Measurements from ENCODE around the gene PDGFD. TPM values are rescaled to one million over a fixed set of nuclear protein-coding genes. Genes with fewer than 3 reads are reported as not detected.

Gene PDGFD
- polyA plus RNA-seq, 1 of the 3 experiments (the other 2 are of a cell fraction), result 4.8 TPM

GRCh38 chr11:104152941-104153505, 10.9 kb downstream of the PDGFD start:
- Histone ChIP-seq H3K27ac (ENCODE audit: low read depth in 2 of 2, low read length in 1 of 2) (peak overlapping the region in 1 of 2 experiments; percentile 34; a peak in 1 of 4 replicates), H3K4me2 (no peak overlapping the region), H3K9me2 (no peaks in the 10 kb centered on the region), H2AFZ (ENCODE audit: low read depth) (no peak overlapping the region), H3K4me1 (ENCODE audit: control insufficient read depth in 1 of 2, insufficient read depth in 2 of 2, low read depth in 1 of 2, low read length in 1 of 2) (no peaks in the 10 kb centered on the region; a peak in 2 of 4 replicates), H3K9me3 (no peaks in the 10 kb centered on the region), H3K36me3 (replicated peaks in 1 of 2; ENCODE audit: control insufficient read depth in 1 of 2, insufficient read depth in 2 of 2, low read length in 1 of 2) (no peaks in the 10 kb centered on the region), H3F3A (replicated peaks; ENCODE audit: insufficient read depth) (no peaks in the 10 kb centered on the region), H4K20me1 (ENCODE audit: insufficient read depth) (no peaks in the 10 kb centered on the region), H3K4me3 (ENCODE audit: low read depth in 2 of 2, low read length in 1 of 2) (no peak overlapping the region), H3K27me3 (ENCODE audit: insufficient read depth) (no peaks in the 10 kb centered on the region), H3K9ac (no peak overlapping the region), H3K79me2 (ENCODE audit: insufficient read depth) (no peaks in the 10 kb centered on the region)
- TF ChIP-seq CHD2 (IDR thresholded peaks at IDR 0.05; ENCODE audit: low read length, partially characterized antibody), result no peak
- TF ChIP-seq PBX3 (IDR thresholded peaks at IDR 0.05), result 0 out of 2 replicates have a peak, but pooled peaks have one; percentile 3
- no peak for TF ChIP-seq USF1 (IDR thresholded peaks at IDR 0.05; ENCODE audit: borderline replicate concordance, low read depth)
- TF ChIP-seq RAD21 (IDR thresholded peaks at IDR 0.05; ENCODE audit: low read length), result peak; percentile 17; the same call in 1 of the 2 replicates
- TF ChIP-seq GATA2 (CRISPR knock-in tag; IDR thresholded peaks at IDR 0.05), result no peak; the same call in 1 of the 2 replicates
- 0 out of 2 replicates have a peak, but pooled peaks have one; percentile 16 for TF ChIP-seq RCOR1 (IDR thresholded peaks at IDR 0.05; ENCODE audit: low read length)
- peak in 1 of 2 experiments; percentile 51; a peak in 1 of 4 replicates for TF ChIP-seq EP300 (IDR thresholded peaks at IDR 0.05; ENCODE audit: borderline replicate concordance in 1 of 2, low read depth in 1 of 2, low read length in 1 of 2)
- CTCF ChIA-PET, result interaction anchor here (2.5 kb wide), 1 partner anchor 471 kb away, joined by 8 read pairs; no protein-coding TSS in a partner anchor
- POLR2A ChIA-PET, result no interaction called here
- no peak for DNase-seq

GRCh38 chr11:104151404-104152204, 12.3 kb downstream of the PDGFD start:
- no peak for TF ChIP-seq NRF1 (IDR thresholded peaks at IDR 0.05; ENCODE audit: low read depth, low read length)
- peak; percentile 15; the same call in 1 of the 2 replicates for TF ChIP-seq SMC3 (IDR thresholded peaks at IDR 0.05; ENCODE audit: low read depth, low read length)
- TF ChIP-seq RXRA (IDR thresholded peaks at IDR 0.05; ENCODE audit: borderline replicate concordance, low read depth), result no peak
- no peak for TF ChIP-seq TAF1 (IDR thresholded peaks at IDR 0.05; ENCODE audit: borderline replicate concordance, low read depth, low read length)
- TF ChIP-seq USF1 (IDR thresholded peaks at IDR 0.05; ENCODE audit: borderline replicate concordance, low read depth), result no peak
- TF ChIP-seq CTCF (IDR thresholded peaks at IDR 0.05), result peak; percentile 59
- TF ChIP-seq IRF3 (IDR thresholded peaks at IDR 0.05; ENCODE audit: low read depth, low read length), result no peak
- no peak for TF ChIP-seq TEAD4 (IDR thresholded peaks at IDR 0.05; ENCODE audit: borderline replicate concordance, insufficient read depth)
- peak; percentile 49; the same call in 1 of the 2 replicates for TF ChIP-seq RAD21 (IDR thresholded peaks at IDR 0.05; ENCODE audit: low read length)
- TF ChIP-seq MEF2A (IDR thresholded peaks at IDR 0.05; ENCODE audit: borderline replicate concordance, low read depth), result no peak
- Histone ChIP-seq H2AFZ (ENCODE audit: low read depth) (no peak overlapping the region), H4K20me1 (ENCODE audit: insufficient read depth) (no peaks in the 10 kb centered on the region), H3K4me1 (ENCODE audit: control insufficient read depth in 1 of 2, insufficient read depth in 2 of 2, low read depth in 1 of 2, low read length in 1 of 2) (no peaks in the 10 kb centered on the region; a peak in 2 of 4 replicates), H3K79me2 (ENCODE audit: insufficient read depth) (no peaks in the 10 kb centered on the region), H3F3A (replicated peaks; ENCODE audit: insufficient read depth) (no peaks in the 10 kb centered on the region), H3K9me3 (no peaks in the 10 kb centered on the region), H3K4me3 (ENCODE audit: low read depth in 2 of 2, low read length in 1 of 2) (no peak overlapping the region; a peak in 1 of 4 replicates), H3K9ac (no peak overlapping the region), H3K36me3 (replicated peaks in 1 of 2; ENCODE audit: control insufficient read depth in 1 of 2, insufficient read depth in 2 of 2, low read length in 1 of 2) (no peaks in the 10 kb centered on the region), H3K27ac (ENCODE audit: low read depth in 2 of 2, low read length in 1 of 2) (no peak overlapping the region), H3K9me2 (no peaks in the 10 kb centered on the region), H3K27me3 (ENCODE audit: insufficient read depth) (no peaks in the 10 kb centered on the region), H3K4me2 (no peak overlapping the region)
- ChIA-PET POLR2A (no interaction called here), CTCF (interaction anchor here (0.8 to 2.5 kb wide), 3 partner anchors 11 to 469 kb away, joined by 3 to 8 read pairs (median 3); no protein-coding TSS in a partner anchor)
- no peak for DNase-seq
- WGBS (ENCODE audit: low lambda C conversion rate), result 77% methylated on average over 8 of the region's 8 CpGs
